NT2/D1 (cell line): ENCODE measurements around the gene GEMIN8.

Source experiments
- SUZ12 ChIP-seq: IDR thresholded peaks from 2 replicates; pipeline ENCODE4 v1.6.1; 2011; ENCODE audit not compliant: insufficient read length, insufficient read depth; ENCODE audit errors: extremely low read depth
- YY1 ChIP-seq: IDR thresholded peaks from 2 replicates; pipeline ENCODE4 v1.6.1; 2011; ENCODE audit not compliant: insufficient read length, insufficient read depth
- ZNF274 ChIP-seq: IDR thresholded peaks from 2 replicates; pipeline ENCODE4 v1.6.1; 2011; ENCODE audit warnings: mild to moderate bottlenecking, low read depth, low read length

DNA sequence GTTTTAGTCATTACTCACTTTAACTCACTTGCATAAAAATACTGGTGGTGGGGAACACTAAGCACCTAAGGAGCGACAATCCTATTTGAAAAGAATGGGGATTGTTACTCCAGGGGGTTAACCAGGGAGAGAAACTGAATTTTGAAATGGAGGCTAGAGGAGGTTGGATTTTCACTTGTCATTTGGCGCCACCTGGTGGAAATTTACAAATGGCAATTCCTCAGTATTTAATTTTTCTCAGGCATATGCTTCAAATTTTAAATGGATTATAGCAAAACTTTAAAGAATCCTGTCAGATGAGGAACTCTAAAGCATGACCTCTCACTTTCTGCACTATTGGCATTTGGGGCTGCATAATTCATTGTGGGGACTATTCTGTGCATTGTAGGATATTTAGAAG lies 2.7 kb upstream of the GEMIN8 start:
- TF ChIP-seq YY1 (no peak), ZNF274 (no peak), SUZ12 (no peak)
